Measurements from ENCODE around the gene ADAMTS19. TPM values are rescaled to one million over a fixed set of nuclear protein-coding genes. Genes with fewer than 3 reads are reported as not detected.

ADAMTS19 gene
- polyA plus RNA-seq, 1 donor (not counting 4 experiments of a cell fraction or from before 2014, with no cell fraction given) = 0.08 TPM

- Histone ChIP-seq H3K9ac (ENCODE audit: control insufficient read depth, extremely low read depth, insufficient read depth, low read length) (no peak overlapping the region), H3K9me1 (ENCODE audit: control insufficient read depth, extremely low read depth, insufficient read depth, low read length) (no peaks in the 10 kb centered on the region), H4K20me1 (ENCODE audit: control insufficient read depth, extremely low read depth, insufficient read depth, low read length) (no peaks in the 10 kb centered on the region), H2AFZ (ENCODE audit: control insufficient read depth, low read length) (no peak overlapping the region), H3K4me1 (ENCODE audit: control insufficient read depth, extremely low read depth, insufficient read depth, low read length) (no peaks in the 10 kb centered on the region), H3K79me2 (ENCODE audit: control insufficient read depth, insufficient read depth, low read length) (no peaks in the 10 kb centered on the region), H3K9me3 (ENCODE audit: control insufficient read depth, low read depth, low read length) (no peaks in the 10 kb centered on the region), H3K4me2 (ENCODE audit: control insufficient read depth, extremely low read depth, insufficient read depth, low read depth, low read length) (no peak overlapping the region), H3K27me3 (ENCODE audit: control insufficient read depth, extremely low read depth, insufficient read depth, low read length) (no peaks in the 10 kb centered on the region), H3K36me3 (ENCODE audit: control insufficient read depth in 2 of 2, extremely low read depth in 1 of 2, insufficient read depth in 2 of 2, low read length in 2 of 2) (no peaks in the 10 kb centered on the region), H3K4me3 (ENCODE audit: control insufficient read depth in 2 of 3, extremely low read depth in 1 of 3, insufficient read depth in 2 of 3, low read depth in 1 of 3, low read length in 3 of 3) (no peak overlapping the region), H3K27ac (ENCODE audit: control insufficient read depth, insufficient read depth, low read length) (no peak overlapping the region)
- FAIRE-seq = no peak
- TF ChIP-seq EZH2 (IDR thresholded peaks at IDR 0.05; ENCODE audit: low read length) = no peak
- dilution Hi-C loops (cut with MboI; ENCODE audit: extremely low pct_ligation_motif_present, low sequenced_read_pairs) = no loop called here
- DNase-seq (ENCODE audit: low read depth, low spot score) = no peak
Observed at GRCh38 chr5:129748913-129749880, 289.1 kb downstream of the ADAMTS19 start.

GRCh38 chr5:129760636-129761325 is 300.7 kb downstream of the ADAMTS19 start:
- DNase-seq (ENCODE audit: low read depth, low spot score) (no peak), FAIRE-seq (no peak)
- no peak overlapping the region for H3K4me3 ChIP-seq (ENCODE audit: control insufficient read depth in 2 of 3, extremely low read depth in 1 of 3, insufficient read depth in 2 of 3, low read depth in 1 of 3, low read length in 3 of 3)
- H3K36me3 ChIP-seq (ENCODE audit: control insufficient read depth in 2 of 2, extremely low read depth in 1 of 2, insufficient read depth in 2 of 2, low read length in 2 of 2) = no peaks in the 10 kb centered on the region
- H3K79me2 ChIP-seq (ENCODE audit: control insufficient read depth, insufficient read depth, low read length) = no peaks in the 10 kb centered on the region
- no peaks in the 10 kb centered on the region for H3K9me1 ChIP-seq (ENCODE audit: control insufficient read depth, extremely low read depth, insufficient read depth, low read length)
- no peak for TF ChIP-seq CTCF (optimal IDR thresholded peaks at IDR 0.05 in 1 of 3, IDR thresholded peaks at IDR 0.05 in 1 of 3, conservative IDR thresholded peaks at IDR 0.05 in 1 of 3; ENCODE audit: extremely low read depth in 1 of 3, insufficient read depth in 2 of 3, low read length in 3 of 3)
- no peak for TF ChIP-seq EZH2 (IDR thresholded peaks at IDR 0.05; ENCODE audit: low read length)
- H3K9ac ChIP-seq (ENCODE audit: control insufficient read depth, extremely low read depth, insufficient read depth, low read length) = no peak overlapping the region
- no peaks in the 10 kb centered on the region for H3K9me3 ChIP-seq (ENCODE audit: control insufficient read depth, low read depth, low read length)
- H3K27ac ChIP-seq (ENCODE audit: control insufficient read depth, insufficient read depth, low read length) = no peak overlapping the region
- no peaks in the 10 kb centered on the region for H4K20me1 ChIP-seq (ENCODE audit: control insufficient read depth, extremely low read depth, insufficient read depth, low read length)
- dilution Hi-C loops (cut with MboI; ENCODE audit: extremely low pct_ligation_motif_present, low sequenced_read_pairs) = no loop called here
- H3K4me1 ChIP-seq (ENCODE audit: control insufficient read depth, extremely low read depth, insufficient read depth, low read length) = no peaks in the 10 kb centered on the region
- H3K4me2 ChIP-seq (ENCODE audit: control insufficient read depth, extremely low read depth, insufficient read depth, low read depth, low read length) = no peak overlapping the region
- no peaks in the 10 kb centered on the region for H3K27me3 ChIP-seq (ENCODE audit: control insufficient read depth, extremely low read depth, insufficient read depth, low read length)
- H2AFZ ChIP-seq (ENCODE audit: control insufficient read depth, low read length) = no peak overlapping the region

Measured in keratinocyte (primary cell).